ENCODE data around the gene TMEM175.

The TMEM175 gene

DNA sequence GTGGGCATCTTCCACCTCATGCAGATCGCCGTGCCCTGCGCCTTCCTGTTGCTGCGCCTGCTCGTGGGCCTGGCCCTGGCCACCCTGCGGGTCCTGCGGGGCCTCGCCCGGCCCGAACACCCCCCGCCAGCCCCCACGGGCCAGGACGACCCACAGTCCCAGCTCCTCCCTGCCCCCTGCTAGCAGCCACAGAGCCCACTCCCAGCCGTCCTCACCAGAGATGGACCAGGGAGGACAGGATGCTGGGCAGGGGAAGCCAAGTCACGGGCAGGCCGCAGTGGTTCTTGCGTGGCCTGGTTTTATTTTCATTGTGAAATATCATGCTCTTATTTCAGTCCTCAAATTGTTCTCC, 26.0 kb downstream of the TMEM175 start:
- FAIRE-seq (no peak), DNase-seq (ENCODE audit: insufficient read length) (peak; percentile 8)
- no peak for TF ChIP-seq POLR2AphosphoS5 (IDR thresholded peaks at IDR 0.05; ENCODE audit: low read depth, low read length)
- no peak for TF ChIP-seq TAF1 (IDR thresholded peaks at IDR 0.05; ENCODE audit: borderline replicate concordance, low read depth, low read length)
- TF ChIP-seq POLR2A (IDR thresholded peaks at IDR 0.05; ENCODE audit: low read depth, low read length), result no peak

DNA sequence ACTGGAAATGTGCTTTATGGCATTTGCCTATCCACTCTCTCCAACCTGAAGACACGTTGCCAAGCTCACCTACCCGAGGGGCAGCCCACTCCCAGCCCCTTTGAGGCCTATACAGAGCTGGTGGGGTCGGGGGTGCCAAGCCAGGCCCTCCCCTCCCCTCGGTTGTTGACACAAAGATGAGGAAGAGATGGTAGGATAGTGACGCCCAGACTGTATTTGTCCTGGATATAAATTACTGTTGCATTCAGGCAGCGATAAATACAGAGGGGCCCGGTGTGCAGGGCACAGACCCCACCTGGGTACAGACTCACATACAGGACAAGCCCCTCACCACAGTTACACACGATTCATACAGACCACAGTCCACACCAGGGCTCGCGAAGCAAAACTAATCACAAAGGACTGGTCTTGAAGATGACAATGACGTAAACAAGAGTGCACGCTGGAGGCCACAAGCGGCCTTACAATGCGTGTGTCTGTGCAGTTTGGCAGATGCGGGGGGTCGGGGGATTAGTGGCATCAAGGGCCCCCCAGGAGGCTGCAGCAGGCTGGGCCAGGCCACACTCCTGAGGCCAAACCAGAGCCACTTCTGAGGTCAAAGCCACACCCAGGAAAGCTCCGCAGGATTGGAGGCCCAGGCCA, 26.6 kb downstream of the TMEM175 start:
- TF ChIP-seq TAF1 (IDR thresholded peaks at IDR 0.05; ENCODE audit: borderline replicate concordance, low read depth, low read length) (no peak), POLR2AphosphoS5 (IDR thresholded peaks at IDR 0.05; ENCODE audit: low read depth, low read length) (no peak), POLR2A (IDR thresholded peaks at IDR 0.05; ENCODE audit: low read depth, low read length) (no peak)
- FAIRE-seq (no peak), DNase-seq (ENCODE audit: insufficient read length) (no peak)

DNA sequence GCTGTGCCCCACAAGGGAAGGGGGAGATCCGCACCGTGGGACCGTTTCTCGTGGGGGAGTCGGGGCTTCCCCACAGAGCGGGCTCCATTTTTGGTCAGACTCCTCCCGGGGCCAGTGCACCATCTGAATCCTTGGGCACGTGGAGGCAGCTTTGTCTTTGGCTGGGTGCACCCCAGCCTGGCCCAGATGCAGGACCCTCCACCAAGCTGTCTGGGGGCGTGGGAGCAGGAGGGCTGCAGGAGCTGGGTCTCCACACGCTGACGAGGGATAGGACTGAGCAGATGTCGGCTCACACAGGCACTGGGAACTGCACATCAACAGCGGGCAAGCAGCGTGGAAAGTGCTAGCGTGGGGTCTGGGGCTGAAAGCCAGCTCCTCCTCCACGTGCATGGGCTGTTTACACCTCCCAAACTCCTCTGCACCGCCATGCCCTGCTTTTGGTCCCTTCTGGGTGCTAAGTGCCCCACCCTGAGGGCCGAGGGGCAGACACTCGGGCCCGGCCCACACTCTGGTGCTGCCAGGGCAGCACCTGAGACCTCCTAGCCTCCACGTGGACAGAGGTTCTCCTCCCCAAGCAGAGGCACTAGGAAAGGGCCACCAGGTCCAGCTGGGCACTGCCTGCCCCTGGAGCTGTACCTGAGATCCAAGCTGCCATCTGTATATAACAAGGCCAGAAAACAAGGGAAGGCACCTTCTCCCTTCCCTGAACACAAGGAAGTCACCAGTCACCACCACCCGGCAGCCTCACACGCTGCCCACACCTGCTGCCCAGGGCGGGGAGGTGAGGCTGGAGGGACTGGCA, 27.3 kb downstream of the TMEM175 start:
- FAIRE-seq (no peak), DNase-seq (ENCODE audit: insufficient read length) (no peak)
- TF ChIP-seq POLR2AphosphoS5 (IDR thresholded peaks at IDR 0.05; ENCODE audit: low read depth, low read length), result no peak
- no peak for TF ChIP-seq POLR2A (IDR thresholded peaks at IDR 0.05; ENCODE audit: low read depth, low read length)
- no peak for TF ChIP-seq TAF1 (IDR thresholded peaks at IDR 0.05; ENCODE audit: borderline replicate concordance, low read depth, low read length)

DNA sequence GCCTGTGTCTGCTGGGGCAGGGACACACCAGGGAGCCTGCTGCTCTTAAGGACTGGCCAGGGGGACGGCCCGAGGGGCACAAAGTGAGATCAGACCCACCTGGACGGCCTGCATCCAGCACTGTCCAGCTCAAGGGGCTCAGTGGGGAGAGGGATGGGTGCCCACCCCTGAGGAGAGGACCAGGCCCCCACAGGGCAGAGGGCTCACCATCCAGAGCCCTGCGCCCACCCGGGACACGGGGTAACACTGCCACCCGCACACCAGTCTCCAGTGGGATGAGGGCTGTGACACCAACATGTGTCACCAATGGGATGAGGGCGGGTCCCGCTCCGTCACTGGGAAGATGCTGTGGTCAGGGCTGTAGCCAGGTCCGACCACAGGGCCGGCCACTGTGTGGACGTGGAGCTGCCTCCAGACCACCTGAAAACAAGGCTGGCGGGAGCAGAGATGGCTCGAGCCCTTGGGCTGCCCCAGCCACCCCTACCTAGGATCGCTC, 27.9 kb downstream of the TMEM175 start:
- TF ChIP-seq POLR2AphosphoS5 (IDR thresholded peaks at IDR 0.05; ENCODE audit: low read depth, low read length) (no peak), POLR2A (IDR thresholded peaks at IDR 0.05; ENCODE audit: low read depth, low read length) (no peak), TAF1 (IDR thresholded peaks at IDR 0.05; ENCODE audit: borderline replicate concordance, low read depth, low read length) (no peak)
- no peak for FAIRE-seq
- no peak for DNase-seq (ENCODE audit: insufficient read length)

DNA sequence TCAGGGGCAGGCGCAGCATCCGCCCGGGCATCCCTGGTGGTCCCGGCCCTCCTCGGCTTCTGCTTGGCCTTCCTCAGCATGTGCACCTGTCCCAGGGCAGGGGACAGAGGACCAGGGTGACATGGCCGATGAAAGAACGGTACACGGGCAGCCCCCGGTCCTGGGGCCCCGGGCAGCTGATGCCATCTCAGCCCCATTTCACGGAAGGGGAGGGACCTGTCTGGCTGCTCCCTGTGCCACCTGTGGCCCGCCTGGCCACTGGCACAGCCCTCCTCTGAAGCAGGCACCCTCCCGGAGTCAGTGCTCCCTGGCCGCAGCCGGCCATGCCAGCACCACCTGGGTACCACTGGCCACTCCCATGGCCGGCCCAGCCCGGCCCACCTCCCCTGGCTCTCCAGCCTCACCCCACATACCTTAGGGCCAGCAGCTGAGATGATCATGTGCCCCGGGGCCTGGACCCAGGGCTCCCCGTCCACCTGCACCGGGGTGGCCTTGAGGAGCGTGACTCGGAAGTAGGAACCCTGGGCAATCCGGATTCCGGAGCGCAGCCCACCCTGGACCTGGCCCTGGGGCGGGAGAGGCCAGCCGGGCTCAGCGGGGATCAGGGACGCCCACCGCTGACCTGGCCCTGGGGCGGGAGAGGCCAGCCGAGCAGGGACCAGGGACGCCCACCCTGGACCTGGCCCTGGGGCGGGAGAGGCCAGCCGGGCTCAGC, 28.5 kb downstream of the TMEM175 start:
- FAIRE-seq (no peak), DNase-seq (ENCODE audit: insufficient read length) (no peak)
- TF ChIP-seq TAF1 (IDR thresholded peaks at IDR 0.05; ENCODE audit: borderline replicate concordance, low read depth, low read length) (no peak), POLR2AphosphoS5 (IDR thresholded peaks at IDR 0.05; ENCODE audit: low read depth, low read length) (no peak), POLR2A (IDR thresholded peaks at IDR 0.05; ENCODE audit: low read depth, low read length) (no peak)

DNA sequence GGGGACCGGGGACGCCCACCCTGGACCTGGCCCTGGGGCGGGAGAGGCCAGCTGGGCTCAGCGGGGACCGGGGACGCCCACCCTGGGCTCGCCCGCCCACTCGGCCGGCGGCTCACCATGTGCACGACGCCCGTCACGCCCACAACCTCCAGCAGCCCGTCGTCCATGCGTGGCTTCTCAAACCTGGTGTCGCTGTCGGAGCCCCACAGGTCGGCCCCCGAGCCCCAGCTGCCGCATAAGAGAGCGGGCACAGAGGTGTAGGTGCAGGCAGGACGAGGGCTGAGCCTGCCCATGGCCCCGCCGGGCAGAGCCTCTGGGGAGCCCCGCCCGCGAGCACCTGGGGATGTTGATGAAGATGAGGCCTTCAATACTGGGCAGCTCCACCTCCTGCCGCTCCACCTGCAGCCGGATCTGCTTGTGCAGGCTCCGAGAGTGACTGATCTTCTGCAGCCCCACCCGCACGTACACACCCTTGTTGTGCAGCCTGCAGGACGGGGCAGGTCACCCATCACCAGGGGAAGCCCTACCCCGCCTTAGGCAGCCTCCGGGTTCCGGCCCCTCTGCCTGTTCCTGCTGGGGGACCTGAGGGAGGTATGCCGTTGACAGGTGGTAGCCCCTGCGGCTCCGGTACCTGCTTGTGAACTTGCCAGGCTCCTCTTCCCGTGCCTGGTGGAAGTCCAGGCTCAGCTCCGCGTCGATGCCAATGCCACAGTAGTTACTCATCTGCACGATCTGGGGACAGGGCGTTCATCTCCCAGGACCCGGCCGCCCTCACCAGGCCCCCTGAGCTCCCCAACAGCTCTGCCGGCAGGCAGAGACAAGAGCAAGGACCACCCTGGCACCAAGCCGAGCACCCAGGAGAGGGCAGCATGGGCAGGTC, 29.3 kb downstream of the TMEM175 start:
- FAIRE-seq (no peak), DNase-seq (ENCODE audit: insufficient read length) (no peak)
- TF ChIP-seq POLR2AphosphoS5 (IDR thresholded peaks at IDR 0.05; ENCODE audit: low read depth, low read length) (no peak), POLR2A (IDR thresholded peaks at IDR 0.05; ENCODE audit: low read depth, low read length) (no peak), TAF1 (IDR thresholded peaks at IDR 0.05; ENCODE audit: borderline replicate concordance, low read depth, low read length) (no peak)

DNA sequence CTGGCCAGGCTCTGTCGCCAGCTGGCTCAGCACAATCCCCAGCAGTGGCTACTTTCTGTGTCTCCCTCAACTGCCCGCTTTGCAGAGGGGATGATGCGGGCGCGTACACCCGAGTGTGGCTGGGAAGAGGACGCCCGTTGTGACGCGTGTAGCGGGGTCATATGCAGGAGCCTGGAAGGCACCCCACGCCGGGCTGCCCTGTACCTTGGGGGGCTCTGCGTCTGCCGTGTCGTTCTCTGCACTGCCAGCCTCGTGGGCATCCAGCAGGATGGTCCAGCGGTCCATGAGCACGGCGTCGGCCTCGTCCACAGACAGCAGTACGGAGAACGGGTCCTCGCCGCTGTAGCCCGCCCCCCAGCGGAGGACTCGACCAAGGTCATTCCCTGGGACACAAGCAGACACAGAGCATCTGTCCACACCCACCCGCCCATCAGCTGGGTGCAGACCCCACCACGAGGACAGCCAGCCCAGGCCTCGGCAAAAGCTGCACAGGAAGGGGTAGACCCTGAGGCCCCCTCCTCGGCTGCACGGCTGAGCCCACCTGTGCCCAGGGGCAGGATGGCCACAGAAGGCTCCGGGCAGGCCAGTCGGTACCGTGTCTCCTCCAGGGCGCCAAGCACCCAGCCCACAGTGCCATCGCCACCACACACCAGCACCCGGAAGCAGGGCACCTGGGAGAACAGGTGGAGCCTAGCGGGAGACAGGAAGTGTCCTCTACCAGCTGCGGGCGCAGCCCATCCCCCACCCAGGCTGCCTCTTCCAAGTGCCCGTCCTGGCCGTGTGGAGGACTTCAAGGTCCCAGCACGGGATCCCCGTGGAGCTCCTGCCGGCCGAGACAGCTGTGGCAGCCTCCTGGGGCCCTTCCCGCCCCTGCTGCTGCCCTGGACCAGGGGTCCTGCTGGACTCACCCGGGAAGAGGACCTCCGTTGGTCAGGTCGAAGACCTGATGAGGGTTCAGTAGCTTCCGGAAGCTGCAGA, 30.3 kb downstream of the TMEM175 start:
- no peak for DNase-seq (ENCODE audit: insufficient read length)
- no peak for TF ChIP-seq TAF1 (IDR thresholded peaks at IDR 0.05; ENCODE audit: borderline replicate concordance, low read depth, low read length)
- TF ChIP-seq POLR2A (IDR thresholded peaks at IDR 0.05; ENCODE audit: low read depth, low read length), result no peak
- no peak for TF ChIP-seq POLR2AphosphoS5 (IDR thresholded peaks at IDR 0.05; ENCODE audit: low read depth, low read length)
- no peak for FAIRE-seq

DNA sequence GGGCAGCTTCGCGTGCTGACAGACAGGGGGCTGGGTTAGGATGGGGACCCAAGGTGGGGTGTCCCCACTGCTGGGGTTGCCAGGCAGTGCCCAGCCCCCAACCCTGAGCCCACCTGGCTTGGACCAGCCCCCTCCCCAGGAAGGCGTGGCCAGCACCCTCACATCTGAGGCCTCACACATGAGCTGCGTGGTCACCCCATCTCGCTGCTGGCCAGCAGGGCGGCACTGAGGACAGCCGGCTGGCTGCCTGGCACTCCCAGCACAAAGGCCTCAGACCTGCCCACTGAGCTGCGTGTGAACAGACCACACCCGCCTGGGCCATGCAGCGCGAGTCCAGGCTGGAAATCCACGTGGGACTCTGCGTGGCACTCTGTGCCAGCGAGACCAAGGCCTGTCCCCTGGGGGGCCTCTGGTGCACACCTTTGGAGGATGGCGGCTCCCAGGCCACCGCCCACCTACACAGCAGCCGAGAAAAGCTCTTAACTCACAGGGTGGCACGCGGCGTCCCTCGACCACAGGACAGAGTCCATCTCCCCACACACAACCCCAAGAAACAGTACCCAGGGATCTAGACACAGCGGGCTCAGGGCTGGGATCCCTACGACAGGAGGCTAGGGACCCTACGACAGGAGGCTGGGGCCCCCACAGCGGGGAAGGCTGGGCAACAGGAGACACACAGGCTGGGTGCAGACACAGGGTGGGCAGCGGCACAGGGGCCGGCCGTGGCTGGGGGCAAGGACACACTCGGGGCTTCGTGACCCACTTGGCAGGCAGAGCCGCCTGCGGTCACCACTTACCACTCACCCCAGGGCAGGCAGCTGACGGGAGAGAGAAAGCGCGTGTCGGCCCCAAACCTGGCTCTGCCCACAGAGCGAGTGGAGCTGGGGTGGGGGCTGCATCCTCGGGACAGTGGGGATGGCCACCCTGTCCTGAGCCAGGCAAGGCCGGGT, 31.3 kb downstream of the TMEM175 start:
- DNase-seq (ENCODE audit: insufficient read length), result no peak
- TF ChIP-seq TAF1 (IDR thresholded peaks at IDR 0.05; ENCODE audit: borderline replicate concordance, low read depth, low read length) (no peak), POLR2A (IDR thresholded peaks at IDR 0.05; ENCODE audit: low read depth, low read length) (no peak), POLR2AphosphoS5 (IDR thresholded peaks at IDR 0.05; ENCODE audit: low read depth, low read length) (no peak)
- FAIRE-seq, result no peak
